ENCODE measurements around the gene FH. TPM values are rescaled to one million over a fixed set of nuclear protein-coding genes. Genes with fewer than 3 reads are reported as not detected.

The FH gene
- total and polyA plus RNA-seq, 11 donors = 153 to 279 (median 209) TPM

- DNase-seq = no peak
- Histone ChIP-seq H3K4me3 (peak within 1 kb of the TSS; percentile 15 to 60 (median 48)), H3K36me3 (no peaks in the 10 kb centered on the region), H3K27ac (peak within 1 kb of the TSS in 4 of 12 donors; percentile 9 to 89 (median 38)), H3K4me1 (peaks cover 0 to 7% (median 0%) of the 10 kb centered on the region in 12 donors), H3K27me3 (peaks cover 0 to 18% (median 0%) of the 10 kb centered on the region in 9 donors), H3K9me3 (no peaks in the 10 kb centered on the region)
- 3 to 11% (median 5%) methylated on average over 1 of the region's 1 CpG for WGBS, 4 donors
- TF ChIP-seq CTCF (IDR thresholded peaks at IDR 0.05) (no peak), POLR2A (IDR thresholded peaks at IDR 0.05) (no peak)
- intact Hi-C loops (cut with DNase I) = loop anchor here (2.0 to 10.0 kb wide), 9 partner anchors 83 to 463 kb away; partner anchors contain the start of genes EXO1 (in 2 of the 10) and MAP1LC3C (in 2 of the 10)
- no peak for ATAC-seq
Observed at GRCh38 chr1:241532162-241532531, 12.6 kb upstream of the FH start, which contains the start of gene KMO. KMO (plus strand) TSS chr1:241532378; CDS start chr1:241532445, 67 bp downstream.

DNA sequence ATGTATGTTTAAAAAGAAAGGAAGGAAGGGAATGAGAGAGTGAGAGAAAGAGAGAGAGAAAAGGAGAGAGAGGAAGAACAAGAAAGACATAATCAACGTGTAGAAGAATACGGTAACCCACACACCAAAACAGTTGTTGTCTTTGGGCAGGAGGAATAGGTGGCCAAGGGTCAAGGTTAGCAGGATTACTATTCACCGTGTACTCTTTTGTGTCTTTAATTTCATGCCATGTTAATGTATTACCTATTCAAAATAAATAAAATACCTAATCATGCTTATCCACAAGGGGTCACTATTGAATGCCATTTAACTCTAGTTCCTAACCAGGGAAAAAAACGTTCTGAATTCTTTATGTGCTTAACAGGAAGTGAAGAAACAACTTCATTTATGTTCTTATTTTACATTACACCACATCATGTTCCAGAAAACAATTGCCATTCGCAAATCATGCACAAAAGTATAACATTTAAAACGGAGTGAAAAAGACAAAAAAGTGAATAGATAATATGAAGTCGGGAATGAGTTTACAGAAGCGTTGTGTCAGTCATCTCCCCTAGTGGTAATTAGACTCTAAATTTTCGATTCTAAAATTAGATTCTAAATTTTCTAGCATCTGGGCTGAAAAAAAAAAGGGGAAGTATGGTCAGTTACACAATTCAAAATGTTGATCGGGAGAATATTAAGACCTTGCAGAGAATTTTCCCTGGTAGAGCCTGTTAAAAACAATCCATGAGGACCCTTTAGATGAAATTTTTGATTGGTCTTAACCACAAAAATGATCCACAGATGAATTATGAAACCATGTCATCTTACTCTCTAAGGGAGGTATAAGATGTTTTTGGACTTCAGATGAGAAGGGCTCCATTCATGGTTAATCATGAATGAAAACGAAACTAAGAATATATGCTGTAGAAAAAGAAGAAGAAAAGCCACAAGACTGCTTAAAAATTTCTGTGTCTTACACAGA, 11.9 kb upstream of the FH start:
- WGBS, 4 donors = 12 to 13% (median 12%) methylated on average over 11 of the region's 11 CpGs
- Histone ChIP-seq H3K9me3 (no peaks in the 10 kb centered on the region), H3K36me3 (no peaks in the 10 kb centered on the region)

GRCh38 chr1:241527146-241527545, 7.6 kb upstream of the FH start:
- TF ChIP-seq POLR2A (IDR thresholded peaks at IDR 0.05) (no peak), CTCF (IDR thresholded peaks at IDR 0.05) (no peak)
- no peak for ATAC-seq
- no peaks in the 10 kb centered on the region for H3K36me3 ChIP-seq
- peaks cover 0 to 34% (median 4%) of the 10 kb centered on the region in 9 donors for H3K27me3 ChIP-seq
- no peak overlapping the region for H3K27ac ChIP-seq
- 69 to 75% (median 75%) methylated on average over 3 of the region's 3 CpGs for WGBS, 4 donors
- no peak for DNase-seq
- peaks cover 0 to 5% (median 0%) of the 10 kb centered on the region in 12 donors for H3K4me1 ChIP-seq
- intact Hi-C loops (cut with DNase I) = loop anchor here in 2 of 10 donors (10.0 kb wide), 2 partner anchors 318 to 488 kb away; partner anchors contain the start of gene EXO1 (in 1 of the 2)
- H3K4me3 ChIP-seq = no peak overlapping the region
- H3K9me3 ChIP-seq = no peaks in the 10 kb centered on the region

More for the DNA sequence above, 11.9 kb upstream of the FH start:
- Histone ChIP-seq H3K4me1 (peaks cover 0 to 7% (median 0%) of the 10 kb centered on the region in 12 donors), H3K27me3 (peaks cover 0 to 24% (median 0%) of the 10 kb centered on the region in 9 donors), H3K4me3 (peak overlapping the region; percentile 15 to 60 (median 48)), H3K27ac (peak overlapping the region in 4 of 12 donors; percentile 9 to 89 (median 38))
- DNase-seq (no peak), ATAC-seq (peak in 3 of 4 donors; percentile 68 to 87 (median 71))
- TF ChIP-seq POLR2A (IDR thresholded peaks at IDR 0.05) (no peak), CTCF (IDR thresholded peaks at IDR 0.05) (peak; percentile 45 to 68 (median 62))
- intact Hi-C loops (cut with DNase I) = loop anchor here (2.0 to 10.0 kb wide), 9 partner anchors 83 to 463 kb away; partner anchors contain the start of genes EXO1 (in 2 of the 10) and MAP1LC3C (in 2 of the 10)

- Histone ChIP-seq H3K36me3 (no peaks in the 10 kb centered on the region), H3K4me3 (no peak overlapping the region), H3K27ac (no peak overlapping the region), H3K4me1 (peaks cover 0 to 6% (median 0%) of the 10 kb centered on the region in 12 donors), H3K27me3 (peaks cover 0 to 36% (median 4%) of the 10 kb centered on the region in 9 donors), H3K9me3 (no peaks in the 10 kb centered on the region)
- TF ChIP-seq CTCF (IDR thresholded peaks at IDR 0.05) (no peak), POLR2A (IDR thresholded peaks at IDR 0.05) (no peak)
- ATAC-seq (no peak), DNase-seq (no peak)
- 59 to 64% (median 60%) methylated on average over 3 of the region's 3 CpGs for WGBS, 4 donors
- intact Hi-C loops (cut with DNase I) = loop anchor here in 2 of 10 donors (10.0 kb wide), 2 partner anchors 320 to 490 kb away; partner anchors contain the start of gene EXO1 (in 1 of the 2)
Observed at GRCh38 chr1:241525026-241525425, 5.5 kb upstream of the FH start.

All from heart left ventricle (tissue), 16 donors.